IMR-90 (cell line): ENCODE results near the gene SNCA. TPM values are rescaled to one million over a fixed set of nuclear protein-coding genes. Genes with fewer than 3 reads are reported as not detected.

Experiments
- ATAC-seq: fragments of 200-7000 bp; cut with Tn5 transposase; 2 replicates; pipeline ENCODE4 v1.9.1; 2020; ENCODE audit warnings: low read depth, mild to moderate bottlenecking, moderate library complexity
- BruUV-seq: library from RNA; stranded (reverse); fragments of 400-500 nt; replicated peaks from 2 replicates; lab custom pipeline; 2021; lab: Mats Ljungman, UMichigan
- CTCF ChIA-PET: fragments of 300-600 bp; formaldehyde crosslinking; extraction: SDS; loops from one replicate; lab custom pipeline; 2021; ENCODE audit warnings: antibody characterized with exemption; lab: Yijun Ruan, JAX
- POLR2A ChIA-PET: fragments of 300-600 bp; sonication (Branson Sonifier 250); formaldehyde crosslinking; loops from one replicate; lab custom pipeline; 2022; ENCODE audit warnings: antibody characterized with exemption; ENCODE audit not compliant: unreplicated experiment; lab: Charles Lee
- DNase-seq: peaks from one replicate; pipeline ENCODE4 v3.0.0; 2013
- H2AFZ ChIP-seq: replicated peaks from 2 replicates; pipeline ENCODE3; 2013; ENCODE audit warnings: low read length, mild to moderate bottlenecking; ENCODE audit not compliant: poor library complexity
- H2AK5ac ChIP-seq: 2 replicates; pipeline ENCODE4 v1.6.1; 2013; ENCODE audit warnings: low read depth, low read length, inconsistent platforms
- H2AK9ac ChIP-seq: replicated peaks from 2 replicates; pipeline ENCODE3; 2013; ENCODE audit warnings: mild to moderate bottlenecking, low read depth, low read length, moderate library complexity; ENCODE audit not compliant: poor library complexity
- H2BK120ac ChIP-seq: 2 replicates; pipeline ENCODE4 v1.6.1; 2013; ENCODE audit warnings: low read depth, low read length, inconsistent platforms
- H2BK15ac ChIP-seq: 3 replicates; pipeline ENCODE4 v1.6.1; 2013; ENCODE audit warnings: low read depth, low read length, inconsistent platforms
- H2BK20ac ChIP-seq: 2 replicates; pipeline ENCODE4 v1.6.1; 2013; ENCODE audit warnings: low read depth, mild to moderate bottlenecking, inconsistent platforms, low read length, moderate library complexity
- H2BK5ac ChIP-seq: 2 replicates; pipeline ENCODE4 v1.6.1; 2013; ENCODE audit warnings: mild to moderate bottlenecking, low read depth, low read length, inconsistent platforms; ENCODE audit not compliant: poor library complexity, severe bottlenecking
- H3K14ac ChIP-seq: replicated peaks from 2 replicates; pipeline ENCODE4 v1.6.1; 2013; ENCODE audit warnings: low read depth, low read length, inconsistent platforms
- H3K18ac ChIP-seq: 2 replicates; pipeline ENCODE4 v1.6.1; 2013; ENCODE audit warnings: low read depth, low read length, control low read depth
- H3K23ac ChIP-seq: 2 replicates; pipeline ENCODE4 v1.6.1; 2013; ENCODE audit warnings: low read depth, low read length, inconsistent platforms
- H3K27ac ChIP-seq: 2 replicates; pipeline ENCODE4 v1.5.1; 2013; ENCODE audit warnings: mild to moderate bottlenecking, control low read depth, low read length; ENCODE audit not compliant: insufficient read depth
- H3K27me3 ChIP-seq: 2 replicates; pipeline ENCODE4 v1.6.1; 2013; ENCODE audit warnings: low read length; ENCODE audit not compliant: control insufficient read depth, insufficient read depth
- H3K36me3 ChIP-seq: 2 replicates; pipeline ENCODE4 v1.6.1; 2013; ENCODE audit warnings: low read length, mixed read lengths; ENCODE audit not compliant: control insufficient read depth, insufficient read depth
- H3K4ac ChIP-seq: 2 replicates; pipeline ENCODE4 v1.6.1; 2013; ENCODE audit warnings: low read depth, low read length, inconsistent platforms
- H3K4me1 ChIP-seq: 2 replicates; pipeline ENCODE4 v1.6.1; 2013; ENCODE audit warnings: low read length, mixed read lengths; ENCODE audit not compliant: control insufficient read depth, insufficient read depth
- H3K4me2 ChIP-seq: 2 replicates; pipeline ENCODE4 v1.6.1; 2013; ENCODE audit warnings: low read depth, mild to moderate bottlenecking, control low read depth, low read length, moderate library complexity
- H3K4me3 ChIP-seq: 2 replicates; pipeline ENCODE4 v1.5.1; 2013; ENCODE audit warnings: low read depth, mild to moderate bottlenecking, control low read depth, low read length, moderate library complexity; ENCODE audit not compliant: insufficient read depth
- H3K56ac ChIP-seq: 2 replicates; pipeline ENCODE4 v1.6.1; 2013; ENCODE audit warnings: low read length, inconsistent platforms; ENCODE audit not compliant: insufficient read depth; ENCODE audit errors: extremely low read depth
- H3K79me1 ChIP-seq, 2 experiments: 2 replicates each; pipeline ENCODE4 v1.6.1; 2013; ENCODE audit warnings: low read length in 2 of 2, inconsistent platforms in 1 of 2, low read depth in 1 of 2
- H3K9ac ChIP-seq: 2 replicates; pipeline ENCODE4 v1.6.1; 2013; ENCODE audit warnings: low read depth, low read length, control low read depth
- H3K9me1 ChIP-seq: 2 replicates; pipeline ENCODE4 v1.6.1; 2013; ENCODE audit warnings: low read length, inconsistent platforms; ENCODE audit not compliant: insufficient read depth
- H3K9me3 ChIP-seq: 2 replicates; pipeline ENCODE4 v1.6.1; 2013; ENCODE audit warnings: low read length; ENCODE audit not compliant: control insufficient read depth, insufficient read depth
- H4K20me1 ChIP-seq: 2 replicates; pipeline ENCODE4 v1.6.1; 2013; ENCODE audit warnings: low read length, inconsistent platforms; ENCODE audit not compliant: insufficient read depth
- H4K5ac ChIP-seq: 2 replicates; pipeline ENCODE4 v1.6.1; 2013; ENCODE audit warnings: mild to moderate bottlenecking, low read depth, low read length, control low read depth
- H4K8ac ChIP-seq, 2 experiments: 2 replicates each; pipeline ENCODE4 v1.6.1; 2013; ENCODE audit warnings: low read depth in 2 of 2, low read length in 2 of 2, control low read depth in 1 of 2, inconsistent platforms in 1 of 2
- H4K91ac ChIP-seq: 2 replicates; pipeline ENCODE4 v1.6.1; 2013; ENCODE audit warnings: low read depth, low read length, inconsistent platforms; ENCODE audit not compliant: insufficient read depth
- CHD1 ChIP-seq: IDR thresholded peaks from 2 replicates; pipeline ENCODE4 v1.6.1; 2012; ENCODE audit warnings: low read depth, low read length, improper control_type of control experiment
- MAFK ChIP-seq: IDR thresholded peaks from 2 replicates; pipeline ENCODE4 v1.6.1; 2012; ENCODE audit warnings: low read depth, low read length, improper control_type of control experiment
- MXI1 ChIP-seq: IDR thresholded peaks from 2 replicates; pipeline ENCODE4 v1.6.1; 2012; ENCODE audit warnings: low read depth, mild to moderate bottlenecking, low read length, moderate library complexity, borderline replicate concordance
- NFE2L2 ChIP-seq: fragments of 150-350 bp; IDR thresholded peaks from 2 replicates; pipeline ENCODE4 v1.6.1; 2016; ENCODE audit warnings: low read depth, mild to moderate bottlenecking, low read length
- WGBS, 2 experiments: methylation state at CpG; one replicate each; pipeline versions ENCODE4 v1.1.5 to v1.1.7; 2013; ENCODE audit warnings: missing lambda C conversion rate in 2 of 2; ENCODE audit not compliant: insufficient read length in 1 of 2; ENCODE audit errors: extremely low coverage in 2 of 2; 5-methylcytosine and 5-hydroxymethylcytosine counted together
- dilution Hi-C: fragments of 300-500 bp; cut with HindIII; formaldehyde crosslinking; loops from one replicate; pipeline ENCODE4 v1.14.3; 2018; ENCODE audit warnings: low sequenced_read_pairs; ENCODE audit not compliant: unreplicated experiment
- in situ Hi-C: fragments of 300-500 bp; cut with MboI; formaldehyde crosslinking; loops from 3 replicates; pipeline ENCODE4 v1.14.3; 2019; ENCODE audit warnings: low sequenced_read_pairs, inconsistent platforms, mixed read lengths
- intact Hi-C: fragments of 100-400 bp; cut with micrococcal nuclease; formaldehyde crosslinking; loops from 2 replicates; pipeline ENCODE4 v1.10.0; 2022
- polyA plus RNA-seq, 3 experiments: library from polyadenylated mRNA; depleted of rRNA; stranded (reverse); fragments of >200 nt; gene quantifications; 2 replicates each; pipeline ENCODE4 v1.2.3, GENCODE V29; 2012; ENCODE audit warnings: low replicate concordance in 1 of 3
- total RNA-seq: library from RNA; depleted of rRNA; stranded (reverse); fragments of >200 nt; gene quantifications from 2 replicates; pipeline ENCODE4 v1.2.3, GENCODE V29; 2012
- TF ChIP-seq, protein P1 (sequence below): fragments of 150-350 bp; IDR thresholded peaks from 2 replicates; pipeline ENCODE4 v1.6.1; 2017; ENCODE audit warnings: mild to moderate bottlenecking, antibody characterized with exemption, low read length, low read depth

SNCA gene
- total and polyA plus RNA-seq, 2 of the 4 experiments (the other 2 are of a cell fraction): 0.36 to 0.46 TPM

DNA sequence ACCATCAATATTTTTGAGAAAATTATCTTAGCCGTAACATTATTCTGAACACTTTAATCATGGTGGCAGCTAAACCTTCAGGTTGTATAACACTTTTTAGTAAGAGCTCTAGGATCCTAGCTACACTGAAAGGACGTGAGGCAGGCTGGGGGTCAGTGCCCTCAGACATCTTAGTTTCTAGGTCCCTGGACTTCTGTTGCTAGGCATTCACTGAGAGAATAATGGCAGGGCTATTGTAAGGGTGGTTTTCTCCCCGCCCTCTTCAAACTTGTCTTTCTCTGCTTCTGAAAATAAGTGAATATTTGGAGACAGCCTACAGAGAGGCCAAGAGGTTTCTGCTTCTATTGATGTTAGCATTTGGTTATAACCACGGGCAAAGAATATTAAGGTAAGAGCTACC, 42.3 kb upstream of the SNCA start:
- Histone ChIP-seq H4K91ac (no peak overlapping the region), H3K4me3 (no peak overlapping the region), H3K56ac (no peak overlapping the region), H2AK9ac (no peak overlapping the region), H3K23ac (no peak overlapping the region), H3K27me3 (no peaks in the 10 kb centered on the region), H3K9me1 (no peaks in the 10 kb centered on the region), H3K4me2 (no peak overlapping the region), H4K8ac (no peak overlapping the region), H3K36me3 (no peaks in the 10 kb centered on the region), H2BK15ac (no peak overlapping the region), H3K14ac (no peak overlapping the region), H3K18ac (no peak overlapping the region), H3K9ac (no peak overlapping the region), H3K27ac (no peak overlapping the region), H4K20me1 (no peaks in the 10 kb centered on the region), H2AFZ (no peak overlapping the region), H2BK20ac (no peak overlapping the region), H3K4ac (no peak overlapping the region), H3K4me1 (no peaks in the 10 kb centered on the region), H3K9me3 (no peaks in the 10 kb centered on the region), H3K79me1 (no peaks in the 10 kb centered on the region), H2BK5ac (no peak overlapping the region), H2BK120ac (no peak overlapping the region), H4K5ac (no peak overlapping the region), H2AK5ac (no peak overlapping the region)
- dilution Hi-C loops (no loop called here), intact Hi-C loops (no loop called here), in situ Hi-C loops (loop anchor here (10.0 kb wide), 1 partner anchor 214 kb away; no protein-coding TSS in a partner anchor)
- no peak for ATAC-seq
- BruUV-seq: no TSS peak
- CTCF ChIA-PET: interaction anchor here (0.9 to 2.8 kb wide), 3 partner anchors 10 to 238 kb away, joined by 3 to 6 read pairs (median 5); no protein-coding TSS in a partner anchor
- no peak for DNase-seq
- TF ChIP-seq, protein P1, sequence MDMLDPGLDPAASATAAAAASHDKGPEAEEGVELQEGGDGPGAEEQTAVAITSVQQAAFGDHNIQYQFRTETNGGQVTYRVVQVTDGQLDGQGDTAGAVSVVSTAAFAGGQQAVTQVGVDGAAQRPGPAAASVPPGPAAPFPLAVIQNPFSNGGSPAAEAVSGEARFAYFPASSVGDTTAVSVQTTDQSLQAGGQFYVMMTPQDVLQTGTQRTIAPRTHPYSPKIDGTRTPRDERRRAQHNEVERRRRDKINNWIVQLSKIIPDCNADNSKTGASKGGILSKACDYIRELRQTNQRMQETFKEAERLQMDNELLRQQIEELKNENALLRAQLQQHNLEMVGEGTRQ: no peak
- TF ChIP-seq MAFK (no peak), MXI1 (no peak), CHD1 (no peak), NFE2L2 (no peak)
- no CpG with 5 or more reads among the region's 4 CpGs for WGBS, 2 experiments
- POLR2A ChIA-PET: no interaction called here
